Measurements from ENCODE around the gene CNTN5.

DNA sequence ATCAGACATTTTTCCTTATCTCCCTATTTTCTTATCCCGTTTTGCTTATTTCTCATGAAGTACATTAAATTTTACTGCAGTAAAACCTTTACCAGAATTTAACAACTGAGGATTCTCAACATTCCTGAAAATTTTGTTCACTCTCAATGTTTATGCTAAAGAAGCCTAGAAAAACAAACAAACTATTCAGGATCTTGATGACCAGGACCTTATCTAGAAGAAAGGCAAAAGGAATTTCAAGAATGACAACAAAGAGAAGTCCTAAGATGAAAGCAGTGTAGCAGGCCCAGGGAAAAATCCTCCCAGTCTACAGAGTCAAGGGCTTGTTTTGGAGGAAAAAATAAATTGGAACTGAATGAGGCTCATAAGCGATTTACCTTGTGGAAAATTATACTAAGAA, 1383.1 kb downstream of the CNTN5 start:
- TF ChIP-seq EP300 (IDR thresholded peaks at IDR 0.05): no peak
- TF ChIP-seq, protein P1, sequence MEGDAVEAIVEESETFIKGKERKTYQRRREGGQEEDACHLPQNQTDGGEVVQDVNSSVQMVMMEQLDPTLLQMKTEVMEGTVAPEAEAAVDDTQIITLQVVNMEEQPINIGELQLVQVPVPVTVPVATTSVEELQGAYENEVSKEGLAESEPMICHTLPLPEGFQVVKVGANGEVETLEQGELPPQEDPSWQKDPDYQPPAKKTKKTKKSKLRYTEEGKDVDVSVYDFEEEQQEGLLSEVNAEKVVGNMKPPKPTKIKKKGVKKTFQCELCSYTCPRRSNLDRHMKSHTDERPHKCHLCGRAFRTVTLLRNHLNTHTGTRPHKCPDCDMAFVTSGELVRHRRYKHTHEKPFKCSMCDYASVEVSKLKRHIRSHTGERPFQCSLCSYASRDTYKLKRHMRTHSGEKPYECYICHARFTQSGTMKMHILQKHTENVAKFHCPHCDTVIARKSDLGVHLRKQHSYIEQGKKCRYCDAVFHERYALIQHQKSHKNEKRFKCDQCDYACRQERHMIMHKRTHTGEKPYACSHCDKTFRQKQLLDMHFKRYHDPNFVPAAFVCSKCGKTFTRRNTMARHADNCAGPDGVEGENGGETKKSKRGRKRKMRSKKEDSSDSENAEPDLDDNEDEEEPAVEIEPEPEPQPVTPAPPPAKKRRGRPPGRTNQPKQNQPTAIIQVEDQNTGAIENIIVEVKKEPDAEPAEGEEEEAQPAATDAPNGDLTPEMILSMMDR (IDR thresholded peaks at IDR 0.05): no peak
- no peak for TF ChIP-seq POLR2A (IDR thresholded peaks at IDR 0.05)
- no peak for TF ChIP-seq POLR2AphosphoS5 (IDR thresholded peaks at IDR 0.05)

All from upper lobe of left lung (tissue), 4 donors.